Measurements from ENCODE around the gene GCNT2.
"Not testable (repeated sequence)": the region's sequence is repeated elsewhere in the genome, so short reads cannot be mapped to it uniquely, and the experiment has no call there.

GCNT2 gene

GRCh38 chr6:10579803-10580202 is 58.7 kb downstream of the GCNT2 start:
- DNase-seq, result no peak
- Histone ChIP-seq H3K27me3 (peaks cover 0 to 5% of the 10 kb centered on the region in 2 donors), H3K4me1 (no peaks in the 10 kb centered on the region), H3K27ac (no peak overlapping the region), H3K4me3 (no peak overlapping the region), H3K9me3 (no peaks in the 10 kb centered on the region), H3K36me3 (no peaks in the 10 kb centered on the region)
- intact Hi-C loops (cut with DNase I; ENCODE audit: low total_unique reads), result no loop called here
- no peak for TF ChIP-seq CTCF (IDR thresholded peaks at IDR 0.05)

- H3K27ac ChIP-seq, result no peak overlapping the region
- no peak for DNase-seq
These were observed 59.4 kb downstream of the GCNT2 start for GRCh38 chr6:10580570-10580969.

GRCh38 chr6:10581402-10581801 is 60.3 kb downstream of the GCNT2 start:
- H3K27me3 ChIP-seq; H3K36me3 ChIP-seq; intact Hi-C loops (cut with DNase I; ENCODE audit: low total_unique reads); DNase-seq; H3K4me3 ChIP-seq; H3K4me1 ChIP-seq; H3K27ac ChIP-seq; H3K9me3 ChIP-seq: not testable (repeated sequence)

More at GRCh38 chr6:10580570-10580969, 59.4 kb downstream of the GCNT2 start:
- H3K4me1 ChIP-seq, result peaks cover 0 to 4% (median 1%) of the 10 kb centered on the region in 4 donors
- H3K9me3 ChIP-seq, result no peaks in the 10 kb centered on the region
- TF ChIP-seq CTCF (IDR thresholded peaks at IDR 0.05), result no peak
- H3K4me3 ChIP-seq, result no peak overlapping the region
- H3K27me3 ChIP-seq, result peaks cover 0 to 8% of the 10 kb centered on the region in 2 donors
- H3K36me3 ChIP-seq, result no peaks in the 10 kb centered on the region
- intact Hi-C loops (cut with DNase I; ENCODE audit: low total_unique reads), result no loop called here

- no peak overlapping the region for H3K27ac ChIP-seq
- H3K36me3 ChIP-seq, result no peaks in the 10 kb centered on the region
- no peak overlapping the region for H3K4me3 ChIP-seq
- peaks cover 0 to 12% of the 10 kb centered on the region in 2 donors for H3K27me3 ChIP-seq
- H3K4me1 ChIP-seq, result peaks cover 0 to 8% (median 2%) of the 10 kb centered on the region in 4 donors
- DNase-seq, result no peak
- no peak for TF ChIP-seq CTCF (IDR thresholded peaks at IDR 0.05)
- intact Hi-C loops (cut with DNase I; ENCODE audit: low total_unique reads), result no loop called here
- H3K9me3 ChIP-seq, result no peaks in the 10 kb centered on the region
These were observed 61.8 kb downstream of the GCNT2 start for GRCh38 chr6:10582774-10583508.

- peaks cover 0 to 8% (median 2%) of the 10 kb centered on the region in 4 donors for H3K4me1 ChIP-seq
- no peak for DNase-seq
- no peak overlapping the region for H3K4me3 ChIP-seq
- H3K27me3 ChIP-seq, result peaks cover 0 to 12% of the 10 kb centered on the region in 2 donors
- H3K9me3 ChIP-seq, result no peaks in the 10 kb centered on the region
- intact Hi-C loops (cut with DNase I; ENCODE audit: low total_unique reads), result no loop called here
- no peaks in the 10 kb centered on the region for H3K36me3 ChIP-seq
- H3K27ac ChIP-seq, result no peak overlapping the region
- TF ChIP-seq CTCF (IDR thresholded peaks at IDR 0.05), result no peak
These were observed 62.4 kb downstream of the GCNT2 start for GRCh38 chr6:10583509-10583901.

GRCh38 chr6:10584607-10585006 is 63.5 kb downstream of the GCNT2 start:
- DNase-seq, result no peak
- no peak overlapping the region for H3K27ac ChIP-seq
- TF ChIP-seq CTCF (IDR thresholded peaks at IDR 0.05), result no peak
- H3K4me3 ChIP-seq, result no peak overlapping the region
- H3K9me3 ChIP-seq, result no peaks in the 10 kb centered on the region
- H3K27me3 ChIP-seq, result peaks cover 0 to 12% of the 10 kb centered on the region in 2 donors
- intact Hi-C loops (cut with DNase I; ENCODE audit: low total_unique reads), result no loop called here
- H3K36me3 ChIP-seq, result no peaks in the 10 kb centered on the region
- peaks cover 0 to 8% (median 2%) of the 10 kb centered on the region in 4 donors for H3K4me1 ChIP-seq

Data from tibial artery (tissue), 4 donors.